Loucy (cell line): Measurements from ENCODE around the gene RPS6KA2.

Source experiments
- EZH2phosphoT487 ChIP-seq: fragments of 200-600 bp; IDR thresholded peaks from 2 replicates; pipeline ENCODE4 v1.6.1; 2018; ENCODE audit warnings: antibody characterized with exemption, mild to moderate bottlenecking, moderate library complexity, borderline replicate concordance
- TF ChIP-seq, protein P1 (sequence below): fragments of 200-600 bp; sonication (generic); conservative IDR thresholded peaks from 2 replicates; pipeline ENCODE4 v1.5.1; 2014; ENCODE audit warnings: mild to moderate bottlenecking, antibody characterized with exemption, low read length

DNA sequence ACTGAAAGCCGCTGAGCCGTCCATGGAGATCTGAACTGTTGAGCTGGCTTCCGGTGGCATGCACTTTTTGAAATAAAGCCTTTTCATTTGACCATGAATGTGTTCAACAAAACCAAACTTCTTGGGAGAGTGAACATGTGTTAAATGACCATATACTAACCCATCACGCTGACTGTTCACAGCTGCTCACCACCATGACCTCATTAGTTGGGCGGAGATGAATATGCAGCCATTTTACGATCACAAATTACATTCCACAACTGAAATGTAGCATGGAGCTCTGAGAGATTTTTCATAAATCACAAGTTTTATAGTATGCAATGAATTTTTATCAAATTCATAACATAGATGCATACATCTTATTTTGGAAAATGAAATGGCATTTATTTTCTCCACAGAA is 44.8 kb downstream of the RPS6KA2 start:
- TF ChIP-seq, protein P1, sequence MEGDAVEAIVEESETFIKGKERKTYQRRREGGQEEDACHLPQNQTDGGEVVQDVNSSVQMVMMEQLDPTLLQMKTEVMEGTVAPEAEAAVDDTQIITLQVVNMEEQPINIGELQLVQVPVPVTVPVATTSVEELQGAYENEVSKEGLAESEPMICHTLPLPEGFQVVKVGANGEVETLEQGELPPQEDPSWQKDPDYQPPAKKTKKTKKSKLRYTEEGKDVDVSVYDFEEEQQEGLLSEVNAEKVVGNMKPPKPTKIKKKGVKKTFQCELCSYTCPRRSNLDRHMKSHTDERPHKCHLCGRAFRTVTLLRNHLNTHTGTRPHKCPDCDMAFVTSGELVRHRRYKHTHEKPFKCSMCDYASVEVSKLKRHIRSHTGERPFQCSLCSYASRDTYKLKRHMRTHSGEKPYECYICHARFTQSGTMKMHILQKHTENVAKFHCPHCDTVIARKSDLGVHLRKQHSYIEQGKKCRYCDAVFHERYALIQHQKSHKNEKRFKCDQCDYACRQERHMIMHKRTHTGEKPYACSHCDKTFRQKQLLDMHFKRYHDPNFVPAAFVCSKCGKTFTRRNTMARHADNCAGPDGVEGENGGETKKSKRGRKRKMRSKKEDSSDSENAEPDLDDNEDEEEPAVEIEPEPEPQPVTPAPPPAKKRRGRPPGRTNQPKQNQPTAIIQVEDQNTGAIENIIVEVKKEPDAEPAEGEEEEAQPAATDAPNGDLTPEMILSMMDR, result no peak
- TF ChIP-seq EZH2phosphoT487, result no peak
